Measurements from ENCODE around the gene TRAF2. TPM values are rescaled to one million over a fixed set of nuclear protein-coding genes. Genes with fewer than 3 reads are reported as not detected.

The TRAF2 gene
- total RNA-seq, 1 donor = 7.9 TPM

DNA sequence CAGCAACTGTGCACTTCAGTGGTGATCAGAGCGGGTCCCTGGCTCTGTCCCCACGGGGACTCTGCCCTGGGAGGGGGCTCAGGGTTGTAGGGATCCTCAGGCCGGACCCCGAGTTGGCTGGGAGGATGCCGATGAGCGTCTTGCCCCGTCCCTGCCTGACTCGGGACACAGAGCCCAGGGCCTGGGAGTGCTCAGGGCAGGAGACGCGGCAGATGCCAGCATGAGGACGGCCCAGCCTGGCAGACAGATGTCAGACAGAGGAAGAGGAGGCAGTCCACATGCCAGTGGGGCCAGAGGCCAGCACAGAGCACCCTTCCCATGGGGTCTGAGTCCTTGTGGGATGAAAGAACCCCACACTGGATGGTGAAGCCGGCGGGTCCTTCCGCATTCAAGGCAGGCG lies 77.0 kb downstream of the TRAF2 start:
- no peak for DNase-seq (ENCODE audit: low read depth)
- no peak overlapping the region for H3K4me3 ChIP-seq (ENCODE audit: low read depth, low read length)
- TF ChIP-seq, protein P1, sequence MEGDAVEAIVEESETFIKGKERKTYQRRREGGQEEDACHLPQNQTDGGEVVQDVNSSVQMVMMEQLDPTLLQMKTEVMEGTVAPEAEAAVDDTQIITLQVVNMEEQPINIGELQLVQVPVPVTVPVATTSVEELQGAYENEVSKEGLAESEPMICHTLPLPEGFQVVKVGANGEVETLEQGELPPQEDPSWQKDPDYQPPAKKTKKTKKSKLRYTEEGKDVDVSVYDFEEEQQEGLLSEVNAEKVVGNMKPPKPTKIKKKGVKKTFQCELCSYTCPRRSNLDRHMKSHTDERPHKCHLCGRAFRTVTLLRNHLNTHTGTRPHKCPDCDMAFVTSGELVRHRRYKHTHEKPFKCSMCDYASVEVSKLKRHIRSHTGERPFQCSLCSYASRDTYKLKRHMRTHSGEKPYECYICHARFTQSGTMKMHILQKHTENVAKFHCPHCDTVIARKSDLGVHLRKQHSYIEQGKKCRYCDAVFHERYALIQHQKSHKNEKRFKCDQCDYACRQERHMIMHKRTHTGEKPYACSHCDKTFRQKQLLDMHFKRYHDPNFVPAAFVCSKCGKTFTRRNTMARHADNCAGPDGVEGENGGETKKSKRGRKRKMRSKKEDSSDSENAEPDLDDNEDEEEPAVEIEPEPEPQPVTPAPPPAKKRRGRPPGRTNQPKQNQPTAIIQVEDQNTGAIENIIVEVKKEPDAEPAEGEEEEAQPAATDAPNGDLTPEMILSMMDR (IDR thresholded peaks at IDR 0.05; ENCODE audit: insufficient read depth, low read length) = no peak

DNA sequence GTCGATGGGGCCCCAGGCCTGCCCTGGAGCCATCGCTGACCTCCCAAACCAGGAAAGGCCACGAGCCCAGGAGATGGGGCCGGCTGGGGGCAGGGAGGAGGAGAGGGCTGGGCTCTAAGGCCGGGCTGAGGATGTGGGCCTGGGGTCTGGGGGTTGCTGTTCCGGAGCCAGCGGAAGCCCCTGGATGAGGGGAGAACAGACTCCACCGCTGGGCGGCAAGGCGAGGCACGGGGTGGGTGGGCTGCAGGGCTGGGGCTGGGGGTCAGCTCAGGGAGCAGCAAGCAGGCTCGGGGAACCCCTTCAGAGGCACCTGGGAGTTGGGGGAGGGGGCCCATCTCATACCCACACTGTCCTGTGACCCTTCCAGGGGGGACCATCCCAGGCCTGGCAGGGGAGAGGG lies 77.4 kb downstream of the TRAF2 start:
- DNase-seq (ENCODE audit: low read depth) = no peak
- TF ChIP-seq, protein P1 (IDR thresholded peaks at IDR 0.05; ENCODE audit: insufficient read depth, low read length) = no peak
- H3K4me3 ChIP-seq (ENCODE audit: low read depth, low read length) = no peak overlapping the region

DNA sequence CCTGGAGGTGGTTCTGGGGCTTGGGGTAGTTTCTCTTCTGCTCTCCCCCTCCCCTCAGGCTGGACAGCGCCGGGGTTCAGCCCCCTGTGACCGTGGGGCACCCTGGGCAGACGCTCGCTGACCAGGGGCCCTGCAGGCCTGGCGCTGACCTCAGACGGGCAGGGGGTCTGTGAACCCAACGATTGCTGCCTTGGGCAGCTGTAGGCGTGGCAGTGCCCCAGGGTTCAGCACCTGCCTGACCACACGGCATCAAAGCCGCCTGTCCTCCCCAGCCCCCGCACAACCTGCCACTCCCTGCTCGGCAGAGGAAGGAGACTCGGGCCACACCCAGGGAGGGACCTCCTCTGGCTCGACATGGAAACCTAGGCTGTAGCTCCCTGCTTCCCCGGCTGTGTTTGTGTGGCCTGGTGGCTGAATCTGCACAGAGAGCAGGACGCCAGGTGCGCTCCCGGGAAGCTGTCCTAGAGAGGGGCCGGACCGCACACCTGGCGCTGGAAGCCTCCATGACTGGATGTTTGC lies 77.9 kb downstream of the TRAF2 start:
- no peak for DNase-seq (ENCODE audit: low read depth)
- TF ChIP-seq, protein P1 (IDR thresholded peaks at IDR 0.05; ENCODE audit: insufficient read depth, low read length) = no peak
- no peak overlapping the region for H3K4me3 ChIP-seq (ENCODE audit: low read depth, low read length)

DNA sequence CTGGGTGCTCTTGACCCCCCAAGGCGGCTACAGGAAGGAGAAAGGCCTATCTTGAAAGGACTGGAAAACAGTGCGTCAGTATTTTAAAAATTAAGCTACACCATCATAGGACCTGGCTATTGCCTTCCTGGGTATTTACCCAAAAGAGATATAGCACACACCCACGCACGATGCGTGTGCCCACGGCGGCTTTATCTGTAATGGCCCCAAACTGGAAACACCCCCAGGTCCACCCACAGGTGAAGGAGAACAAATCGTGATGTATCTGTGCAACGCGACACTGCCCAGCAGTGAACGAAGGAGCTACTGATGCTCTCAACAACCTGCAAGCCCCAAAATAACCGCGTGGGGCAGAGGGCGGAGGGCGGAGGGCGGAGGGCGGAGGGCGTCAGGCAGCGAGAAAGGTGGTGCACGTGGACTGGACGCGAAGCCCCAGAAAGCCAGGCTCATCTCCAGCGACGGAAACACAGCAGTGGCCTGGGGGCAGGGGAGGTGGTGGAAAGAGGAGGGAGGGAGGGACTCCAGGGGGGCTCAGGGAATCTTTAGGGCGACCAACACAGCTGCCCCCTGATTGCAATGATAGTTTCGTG lies 78.6 kb downstream of the TRAF2 start:
- no peak for DNase-seq (ENCODE audit: low read depth)
- TF ChIP-seq, protein P1 (IDR thresholded peaks at IDR 0.05; ENCODE audit: insufficient read depth, low read length) = no peak
- no peak overlapping the region for H3K4me3 ChIP-seq (ENCODE audit: low read depth, low read length)

DNA sequence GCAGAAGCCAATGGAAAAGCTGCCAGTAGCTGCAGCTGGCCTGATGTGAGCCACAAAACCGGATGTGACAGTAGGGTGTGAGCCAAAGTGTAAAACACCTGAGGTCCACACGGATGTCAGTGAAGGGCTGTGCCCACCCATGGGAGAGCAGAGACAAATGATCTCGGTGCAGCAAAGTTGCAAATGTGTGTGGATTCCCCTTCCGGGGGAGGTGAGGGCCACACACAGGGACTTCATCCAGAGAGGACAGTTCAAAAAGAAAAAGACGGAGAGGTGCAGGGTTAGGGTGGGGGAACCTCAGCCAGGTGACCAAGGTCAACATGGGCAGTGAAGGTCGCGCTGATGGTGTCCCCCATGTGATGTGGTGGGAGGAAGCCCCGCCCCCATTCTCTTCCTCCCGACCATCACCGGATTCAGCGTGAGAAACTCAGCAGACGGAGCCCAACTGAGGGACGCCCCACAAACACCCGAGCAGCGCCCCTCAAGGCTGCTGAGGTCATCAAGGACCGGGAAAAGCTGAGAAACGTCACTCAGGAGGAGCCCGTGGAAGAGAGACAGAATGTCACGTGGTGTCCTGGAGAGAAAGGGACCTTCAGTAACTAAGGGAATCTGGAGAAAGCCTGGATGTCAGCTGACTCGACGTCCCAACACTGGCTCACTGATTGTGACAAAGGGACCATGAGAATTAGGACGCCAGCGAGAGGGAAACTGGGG lies 79.6 kb downstream of the TRAF2 start:
- no peak overlapping the region for H3K4me3 ChIP-seq (ENCODE audit: low read depth, low read length)
- TF ChIP-seq, protein P1 (IDR thresholded peaks at IDR 0.05; ENCODE audit: insufficient read depth, low read length) = no peak
- DNase-seq (ENCODE audit: low read depth) = no peak

DNA sequence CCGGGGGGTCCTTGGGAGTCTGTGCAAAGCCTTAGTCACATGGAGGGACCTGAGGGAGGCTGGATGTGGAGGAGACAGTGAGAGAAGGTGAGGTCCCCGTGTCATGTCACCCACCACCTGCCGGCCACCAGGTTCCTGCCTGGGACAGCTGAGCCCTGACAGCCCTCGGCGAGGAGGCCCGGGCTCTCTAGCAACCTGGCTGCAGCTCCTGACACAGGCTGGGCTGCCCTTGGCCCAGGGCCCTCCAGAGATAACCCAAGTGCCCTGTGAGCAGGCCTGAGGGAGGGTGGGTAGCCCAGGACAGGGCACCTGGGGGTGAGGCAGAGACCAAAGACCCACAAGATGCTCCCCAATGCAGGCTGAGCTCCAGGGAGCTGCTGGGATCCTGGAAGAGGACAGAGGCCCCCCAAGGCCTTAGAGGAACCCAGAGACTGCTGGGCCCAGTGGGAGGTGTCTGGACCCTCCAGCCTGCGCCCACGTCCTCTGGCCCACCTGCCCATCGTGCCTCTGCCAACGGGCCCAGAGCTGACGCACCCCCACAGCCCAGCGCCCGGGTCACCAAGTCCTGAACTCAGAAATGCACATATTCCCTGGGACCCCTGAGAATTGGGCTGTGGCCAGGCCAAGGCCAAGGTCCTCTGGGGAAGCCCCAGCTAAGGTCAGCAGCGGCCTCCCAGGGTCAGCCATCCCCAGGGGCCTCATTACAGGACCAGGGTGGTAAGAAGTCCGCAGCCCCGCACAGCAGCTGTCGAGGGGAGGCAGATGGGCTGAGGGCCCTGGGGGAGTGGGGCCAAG lies 82.2 kb downstream of the TRAF2 start:
- TF ChIP-seq, protein P1 (IDR thresholded peaks at IDR 0.05; ENCODE audit: insufficient read depth, low read length) = no peak
- no peak for DNase-seq (ENCODE audit: low read depth)
- H3K4me3 ChIP-seq (ENCODE audit: low read depth, low read length) = no peak overlapping the region
